ENCODE data around the gene SORCS3.

SORCS3 gene

DNA sequence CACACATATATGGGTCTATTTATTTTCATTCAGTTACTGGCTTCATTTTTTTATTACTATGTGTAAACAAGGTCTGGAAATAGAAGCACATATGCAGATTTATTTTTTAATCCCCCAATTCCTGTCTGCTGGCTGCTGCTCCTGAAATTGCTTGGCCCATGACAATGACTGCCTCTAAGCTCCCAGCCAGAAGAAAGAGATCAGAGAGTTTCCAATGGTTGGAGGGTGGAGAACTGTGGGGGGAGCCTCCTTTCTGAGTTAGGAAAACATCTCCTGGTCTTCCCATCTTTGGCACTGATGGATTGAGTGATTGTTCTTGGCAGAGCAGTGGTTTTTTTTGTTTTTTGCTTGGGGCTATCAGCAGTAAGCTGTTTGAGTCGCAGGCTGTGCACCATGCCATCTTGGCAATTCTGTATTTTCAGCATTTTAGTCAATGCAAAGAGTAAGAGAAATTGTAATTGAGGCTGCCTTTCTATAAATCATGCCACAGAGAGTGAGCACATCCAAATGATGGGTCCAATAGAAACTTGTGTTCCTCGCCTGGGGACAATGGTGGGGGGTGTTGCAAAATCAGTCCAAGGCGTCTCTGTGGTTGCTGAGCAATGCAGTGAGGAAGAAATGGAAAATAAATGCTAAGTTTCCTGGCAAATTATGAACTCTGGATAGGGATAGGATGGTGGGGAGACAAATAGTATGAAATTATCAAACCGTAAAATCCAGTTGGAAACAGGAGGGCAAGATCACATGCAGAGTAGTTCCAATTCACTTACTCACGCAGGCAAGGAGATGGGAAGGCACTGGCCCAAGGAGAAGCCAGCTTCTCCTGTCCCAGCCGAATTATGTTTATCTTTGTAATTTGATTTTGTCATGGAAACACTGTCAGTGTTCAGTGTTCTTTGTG lies 382.4 kb downstream of the SORCS3 start:
- DNase-seq (ENCODE audit: low read depth): no peak

DNA sequence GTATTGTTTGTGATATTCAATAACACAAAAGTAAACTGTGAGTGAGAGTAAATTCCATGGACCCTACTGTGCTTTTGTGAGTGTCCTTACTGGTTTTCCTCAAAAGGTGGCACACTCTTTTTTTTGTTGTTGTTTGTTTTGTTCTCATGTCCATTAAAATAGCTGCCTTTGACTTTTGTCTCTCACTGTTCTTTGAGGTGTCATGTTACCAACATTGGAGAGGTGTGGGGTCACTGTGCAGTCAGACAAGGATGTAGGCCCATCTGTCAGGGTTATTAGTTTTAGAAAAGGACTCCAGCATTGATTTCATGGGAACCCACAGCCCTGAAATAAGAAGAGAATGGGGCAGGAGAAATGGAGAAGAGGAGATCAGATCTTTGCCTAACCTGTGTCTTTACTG lies 383.1 kb downstream of the SORCS3 start:
- no peak for DNase-seq (ENCODE audit: low read depth)

DNA sequence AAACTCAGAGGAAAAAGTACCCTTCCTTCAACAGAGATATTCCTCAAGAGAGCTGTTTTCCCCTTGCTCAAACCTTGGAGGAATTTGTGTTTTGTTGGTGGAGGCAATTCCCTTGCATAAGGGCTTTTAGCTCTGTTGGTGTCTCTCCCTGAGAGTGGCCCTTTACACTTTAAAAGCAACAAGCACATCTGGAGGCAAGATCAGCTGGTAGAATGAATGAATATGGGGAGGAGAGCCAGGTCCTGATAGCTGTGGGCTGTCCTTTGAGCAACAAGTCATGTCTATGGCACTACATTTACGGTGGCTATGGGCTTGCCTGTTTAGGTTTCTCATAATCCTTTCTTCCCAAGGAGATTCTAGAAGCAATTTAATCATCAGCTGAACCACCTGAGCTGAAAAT lies 384.0 kb downstream of the SORCS3 start:
- no peak for DNase-seq (ENCODE audit: low read depth)

DNA sequence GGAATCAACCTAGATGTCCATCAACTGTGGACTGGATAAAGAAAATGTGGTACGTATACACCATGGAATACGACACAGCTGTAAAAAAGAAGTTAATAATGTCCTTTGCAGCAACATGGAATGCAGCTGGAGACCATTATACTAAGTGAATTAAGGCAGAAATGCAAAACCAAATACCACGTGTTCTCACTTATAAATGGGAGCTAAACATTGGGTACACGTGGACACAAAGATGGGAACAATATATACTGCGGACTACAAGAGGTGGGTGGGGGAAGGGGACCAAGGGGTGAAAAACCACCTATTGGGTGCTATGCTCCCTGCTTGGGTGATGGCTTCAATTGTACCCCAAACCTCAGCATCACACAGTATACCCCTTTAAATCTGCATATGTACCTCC lies 385.5 kb downstream of the SORCS3 start:
- no peak for DNase-seq (ENCODE audit: low read depth)

DNA sequence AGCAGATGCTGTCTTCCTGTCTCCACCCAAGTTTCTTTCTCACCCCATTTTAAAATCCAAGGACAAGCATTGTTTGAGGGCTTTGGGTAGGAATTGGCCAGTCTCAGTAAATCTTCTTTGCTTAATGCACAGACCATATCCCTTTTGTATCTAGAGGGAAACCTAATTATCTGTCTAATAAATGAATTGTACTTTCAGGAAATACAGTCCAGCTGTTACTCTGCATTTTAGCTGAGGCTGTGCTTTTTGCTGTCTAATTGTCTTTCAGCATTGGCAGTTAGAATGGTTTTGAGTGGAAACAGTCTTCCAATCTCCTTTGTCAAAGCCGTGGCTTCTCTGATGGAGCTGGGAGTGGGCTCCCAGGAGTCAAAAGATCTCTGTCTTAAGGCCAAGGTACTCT lies 388.2 kb downstream of the SORCS3 start:
- DNase-seq (ENCODE audit: low read depth): no peak

DNA sequence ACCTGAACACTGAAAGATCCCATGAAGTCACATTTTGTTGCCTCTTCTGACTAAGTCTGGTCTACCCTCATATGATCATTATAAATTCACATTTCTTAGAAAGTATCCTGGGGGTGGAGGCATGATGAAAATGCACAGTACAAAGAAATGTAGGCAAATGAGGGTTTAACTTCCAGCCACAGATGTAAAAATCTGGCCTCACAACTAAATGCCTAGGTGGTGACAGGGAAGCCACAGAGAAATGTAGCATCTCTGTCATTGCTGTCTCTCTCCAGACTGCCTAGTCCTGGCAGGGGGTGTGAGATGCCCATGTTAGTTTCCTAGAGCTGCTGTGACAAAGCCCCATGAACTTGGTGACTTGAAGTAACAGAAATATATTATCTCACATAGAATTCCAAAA lies 395.9 kb downstream of the SORCS3 start:
- no peak for DNase-seq (ENCODE audit: low read depth)

DNA sequence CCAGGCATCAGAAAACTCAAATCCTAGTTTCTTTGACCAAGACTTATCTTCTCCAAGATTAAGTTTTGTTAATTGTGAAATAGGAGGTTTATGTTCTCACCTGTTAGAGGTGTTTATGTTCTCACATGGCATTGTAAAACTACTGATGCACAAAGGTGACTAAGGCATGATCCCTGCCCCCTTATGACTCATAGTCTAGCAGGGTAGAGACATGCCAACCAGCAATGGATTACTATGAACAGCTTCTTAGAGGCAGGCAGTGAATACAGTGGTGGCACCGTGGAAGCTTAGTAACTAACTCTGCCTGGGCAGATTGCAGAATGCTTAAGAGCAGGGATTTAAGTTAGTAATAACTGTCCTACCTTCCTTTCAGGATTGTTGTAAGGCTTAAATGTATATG lies 400.9 kb downstream of the SORCS3 start:
- no peak for DNase-seq (ENCODE audit: low read depth)

DNA sequence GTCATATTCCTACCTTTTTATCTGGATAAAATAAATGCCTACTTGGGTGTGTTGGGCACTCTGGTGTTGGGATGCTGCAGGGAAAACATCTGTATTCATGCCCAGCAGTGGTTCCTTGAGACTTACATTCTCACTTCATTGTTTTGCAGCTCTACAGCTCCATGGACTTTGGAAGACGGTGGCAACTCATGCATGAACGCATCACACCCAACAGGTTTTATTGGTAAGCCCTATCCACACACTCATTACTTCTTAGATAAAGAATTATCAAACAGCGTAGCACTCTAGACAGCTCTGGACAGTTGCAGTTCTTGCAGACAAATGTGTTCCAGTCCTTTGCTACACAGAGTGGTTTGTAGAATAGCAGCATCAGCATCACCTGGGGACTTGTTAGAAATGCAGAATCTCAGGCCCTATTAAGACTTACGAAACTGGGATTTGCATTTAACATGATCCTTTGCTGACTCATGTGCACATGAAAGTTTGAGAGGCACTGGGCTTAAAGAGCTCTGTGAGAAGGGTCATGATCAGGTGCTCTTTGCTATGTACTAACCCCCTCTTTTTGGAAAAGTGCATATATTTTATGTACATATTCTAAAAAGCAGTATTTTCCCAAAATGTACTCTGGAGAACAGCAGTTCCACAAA lies 401.9 kb downstream of the SORCS3 start:
- DNase-seq (ENCODE audit: low read depth): no peak

DNA sequence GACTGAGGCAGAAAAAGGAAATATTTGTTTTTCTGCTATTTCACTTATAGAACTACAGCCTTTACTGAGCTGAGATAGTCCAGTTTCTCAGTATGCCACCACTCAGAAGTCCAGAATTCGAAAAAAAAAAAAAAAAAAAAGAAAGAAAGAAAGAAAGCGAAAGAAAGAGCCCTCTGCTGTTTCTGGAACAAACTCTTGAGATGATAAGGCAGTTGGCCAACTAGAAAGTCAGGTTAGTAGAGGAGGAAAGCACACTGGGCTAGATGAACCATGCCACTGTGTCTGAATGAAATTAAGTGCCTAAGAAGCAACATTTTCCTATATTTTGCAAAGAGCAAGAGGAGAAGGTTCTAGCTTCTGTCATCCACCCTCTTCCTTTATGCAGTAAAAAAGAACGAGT lies 403.8 kb downstream of the SORCS3 start:
- no peak for DNase-seq (ENCODE audit: low read depth)

DNA sequence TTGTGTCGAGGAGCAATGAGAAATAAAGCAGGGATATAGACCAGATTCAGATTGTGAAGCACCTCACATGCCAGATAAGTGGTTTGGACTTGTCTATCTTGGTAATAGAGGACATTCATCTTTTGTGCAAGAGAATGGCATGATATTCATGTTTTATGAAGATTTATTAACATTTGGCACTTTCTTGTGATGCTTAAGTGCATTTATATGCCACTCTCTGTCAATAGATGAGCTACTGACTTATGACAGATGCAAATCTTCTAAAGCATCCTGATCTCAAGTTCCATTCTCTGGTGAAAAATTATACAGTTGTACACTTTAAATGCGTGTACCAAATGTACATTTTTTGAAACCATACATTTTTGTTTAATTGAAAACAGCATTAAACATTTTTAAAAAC lies 415.3 kb downstream of the SORCS3 start:
- DNase-seq (ENCODE audit: low read depth): no peak

DNA sequence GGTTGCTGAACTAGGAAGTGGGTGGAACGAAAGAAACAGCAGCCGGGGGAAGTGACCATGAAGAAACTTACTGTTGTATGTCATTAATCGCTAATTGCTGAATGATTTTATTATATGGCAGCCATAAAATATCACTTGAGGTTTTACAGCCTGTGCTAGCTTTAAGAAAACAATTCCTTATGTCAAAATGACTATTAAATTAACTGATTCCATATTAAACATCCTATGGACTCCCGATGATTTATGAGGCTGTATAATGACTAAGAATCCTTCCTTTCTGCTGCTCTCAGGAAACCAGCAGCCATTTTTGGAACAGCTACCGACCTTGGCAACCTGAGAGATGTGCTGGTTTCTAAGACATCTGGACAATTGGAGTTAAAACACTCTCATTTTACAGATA lies 421.9 kb downstream of the SORCS3 start:
- DNase-seq (ENCODE audit: low read depth): no peak

DNA sequence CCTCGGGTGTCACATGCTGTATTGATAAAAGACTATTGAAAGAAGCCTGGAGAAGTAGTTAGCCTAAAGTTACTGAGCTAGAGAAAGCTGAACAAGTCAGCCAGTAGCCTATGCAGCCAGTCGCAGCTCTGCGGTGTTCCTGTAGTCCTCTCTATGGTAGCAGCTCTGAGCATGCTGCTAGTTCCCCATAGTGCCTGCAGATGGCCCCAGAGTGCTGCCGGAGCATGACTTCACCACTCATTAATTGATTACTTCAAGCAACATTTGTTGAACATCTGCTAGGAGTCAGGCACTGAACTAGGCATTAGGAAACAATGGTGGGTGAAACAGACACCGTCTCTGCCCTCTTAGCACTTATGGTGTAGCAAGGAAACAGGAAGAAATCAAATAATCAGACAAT lies 422.7 kb downstream of the SORCS3 start:
- DNase-seq (ENCODE audit: low read depth): no peak

DNA sequence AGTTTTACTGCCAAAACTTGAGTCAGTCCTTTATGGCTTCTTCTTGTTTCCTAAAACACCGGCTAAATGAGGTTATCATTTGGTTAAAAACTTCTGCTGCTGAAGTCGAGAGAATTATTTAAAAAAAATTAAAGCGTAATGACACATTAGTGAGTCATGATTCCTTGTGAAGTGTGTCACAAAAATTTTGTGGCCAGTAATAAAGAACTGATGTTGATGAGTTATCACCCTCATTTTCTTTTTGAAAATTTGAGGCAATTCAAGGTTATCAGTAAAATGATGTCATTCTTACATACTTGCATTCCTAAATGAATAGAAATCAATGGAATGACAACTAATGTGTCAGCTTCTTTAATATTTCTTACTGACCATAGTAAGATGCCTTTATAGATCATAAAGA lies 427.4 kb downstream of the SORCS3 start:
- no peak for DNase-seq (ENCODE audit: low read depth)

DNA sequence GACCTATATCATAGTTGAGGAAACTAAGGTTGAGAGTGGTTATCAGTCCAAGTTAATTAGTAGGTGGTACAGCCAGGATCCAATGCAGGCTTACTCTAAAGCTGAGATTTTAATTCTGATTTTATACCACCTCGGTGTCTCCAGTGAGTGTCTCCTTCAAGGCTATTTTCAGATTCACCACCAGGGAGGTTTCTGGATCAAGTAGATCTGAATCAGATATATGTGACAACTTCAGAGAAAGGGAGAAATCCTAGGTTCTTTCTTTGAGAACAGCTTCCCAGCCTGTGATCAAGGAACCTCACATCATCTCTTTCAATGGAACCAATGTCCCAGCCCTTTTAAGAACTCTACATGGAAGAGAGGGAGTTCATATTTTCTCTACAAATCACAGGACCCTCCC lies 429.2 kb downstream of the SORCS3 start:
- DNase-seq (ENCODE audit: low read depth): no peak

DNA sequence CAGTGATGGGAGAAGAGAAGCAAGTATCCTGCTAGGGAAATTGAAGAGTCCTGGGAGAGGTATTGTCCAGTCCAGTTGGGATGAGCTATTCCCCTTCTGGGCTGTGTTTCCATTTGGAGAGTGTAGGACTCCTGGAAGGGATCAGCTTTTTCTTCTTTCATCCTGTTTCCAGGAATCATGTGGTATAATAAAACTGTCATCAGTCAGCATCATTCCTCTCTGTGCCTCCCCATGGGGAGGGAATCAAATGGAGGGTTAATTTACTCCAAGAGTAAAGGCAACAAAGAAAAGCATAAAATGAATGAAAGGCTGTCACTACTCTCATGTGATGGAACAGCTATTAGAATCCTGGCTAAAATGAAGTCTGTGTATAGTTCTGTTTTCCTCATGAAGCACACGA lies 429.9 kb downstream of the SORCS3 start:
- no peak for DNase-seq (ENCODE audit: low read depth)

DNA sequence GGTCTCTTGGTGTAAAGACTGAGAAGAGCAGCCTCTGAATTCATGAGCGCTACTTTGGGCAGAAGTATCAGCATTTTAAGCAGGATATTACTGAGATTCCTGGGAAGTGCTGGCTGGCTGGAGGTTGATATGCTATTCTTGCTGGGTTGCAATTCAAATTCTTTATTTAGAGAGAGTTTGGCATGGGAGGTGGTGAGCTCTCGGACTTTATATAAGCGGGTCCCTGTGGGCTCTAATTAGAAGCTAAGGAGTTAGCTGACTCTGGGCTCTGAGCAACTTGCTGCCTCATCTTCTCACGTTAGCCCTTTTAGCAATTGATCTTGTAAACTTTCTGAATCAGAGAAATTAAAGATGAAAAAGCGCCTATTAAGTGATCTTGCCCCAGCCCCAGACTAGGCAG lies 430.9 kb downstream of the SORCS3 start:
- DNase-seq (ENCODE audit: low read depth): no peak

DNA sequence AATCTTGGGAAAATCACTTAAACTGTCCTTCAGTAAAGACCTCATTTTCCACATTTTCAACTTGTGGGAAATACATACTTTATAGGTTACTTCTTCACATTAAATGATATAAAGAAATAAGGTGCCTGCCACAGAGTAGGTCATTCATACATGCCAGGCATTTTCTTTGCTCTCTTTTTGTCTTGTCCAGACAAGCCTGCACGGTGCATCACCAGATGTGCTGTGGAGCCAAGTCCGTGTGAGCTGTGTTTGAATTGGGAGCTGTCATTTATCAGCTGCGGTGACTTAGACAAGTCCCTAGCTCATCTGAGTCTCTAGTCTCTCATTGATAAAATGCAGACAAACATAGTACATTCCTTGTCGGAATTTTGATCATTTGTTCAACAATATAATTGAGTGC lies 432.9 kb downstream of the SORCS3 start:
- no peak for DNase-seq (ENCODE audit: low read depth)

DNA sequence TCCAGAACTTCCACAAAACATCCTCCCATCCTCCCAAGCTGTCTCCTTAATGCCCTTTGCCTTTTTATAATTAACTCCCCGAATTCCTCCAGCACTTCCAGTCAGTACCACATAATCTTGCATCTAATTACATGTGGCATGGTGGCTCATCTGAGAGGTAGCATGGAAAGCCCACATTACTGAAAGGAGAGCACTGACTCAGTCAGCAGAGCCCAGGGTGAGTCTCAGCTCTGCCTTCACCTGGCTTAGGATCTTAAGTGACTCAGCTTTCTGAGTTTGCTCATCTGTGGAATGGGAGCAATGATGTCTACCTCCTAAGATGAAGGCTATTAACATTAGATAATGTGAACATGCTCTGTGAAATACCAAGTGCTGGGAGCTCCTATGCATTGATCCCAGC lies 433.9 kb downstream of the SORCS3 start:
- no peak for DNase-seq (ENCODE audit: low read depth)

DNA sequence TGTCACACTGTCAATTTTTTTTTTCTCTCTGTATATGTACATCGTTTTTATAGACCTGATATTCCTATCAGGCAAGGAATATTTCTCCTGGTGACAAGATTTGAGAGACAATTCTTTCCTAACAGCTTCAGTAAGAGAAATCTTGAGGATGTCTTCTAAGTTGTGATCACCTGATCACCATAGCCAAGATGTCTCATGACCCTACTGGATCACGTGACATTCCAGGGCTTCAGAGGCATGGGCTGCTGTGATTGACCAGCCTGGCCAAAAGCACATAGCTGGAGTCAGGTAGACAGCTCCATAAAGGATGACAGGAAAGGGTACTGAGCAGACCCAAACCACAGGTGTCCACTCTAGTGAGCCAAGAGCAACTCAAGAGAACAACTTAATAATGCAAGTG lies 444.9 kb downstream of the SORCS3 start:
- no peak for DNase-seq (ENCODE audit: low read depth)

DNA sequence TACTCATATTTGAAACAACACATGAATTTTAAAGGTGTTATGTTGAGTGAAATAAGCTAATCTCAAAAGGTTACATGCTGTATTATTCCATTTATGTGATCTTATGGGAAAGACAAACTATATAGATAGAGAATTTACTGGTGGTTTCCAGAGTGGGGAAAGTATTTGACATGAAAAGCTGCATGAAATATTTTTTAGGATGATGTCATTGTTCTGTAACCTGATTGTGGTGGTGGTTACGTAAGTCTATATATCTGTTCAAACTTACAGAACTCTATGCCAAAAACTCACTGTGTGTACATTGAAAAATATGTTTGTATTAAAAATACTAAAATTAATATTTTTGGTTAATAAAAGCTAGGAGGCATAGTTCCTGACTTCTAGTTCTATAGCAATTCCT lies 453.0 kb downstream of the SORCS3 start:
- DNase-seq (ENCODE audit: low read depth): no peak

DNA sequence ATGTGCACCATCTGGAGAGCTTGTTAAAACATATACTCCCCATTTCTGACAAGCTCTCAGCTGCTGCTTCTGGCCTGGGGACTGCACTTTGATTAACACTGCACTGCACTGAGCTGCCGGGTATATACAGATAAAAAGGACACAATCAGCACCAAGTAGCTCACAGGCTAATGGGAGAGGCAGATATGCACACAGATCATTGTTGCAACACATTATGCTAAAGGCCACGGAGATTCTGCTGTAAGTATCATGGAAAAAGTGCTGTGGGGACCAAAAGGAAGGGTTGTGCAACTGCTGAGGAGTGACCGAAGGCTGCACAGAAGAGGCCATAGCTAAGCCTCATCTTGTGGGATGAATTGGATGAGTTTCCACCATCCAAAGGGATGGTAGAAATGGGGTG lies 455.2 kb downstream of the SORCS3 start:
- DNase-seq (ENCODE audit: low read depth): no peak

DNA sequence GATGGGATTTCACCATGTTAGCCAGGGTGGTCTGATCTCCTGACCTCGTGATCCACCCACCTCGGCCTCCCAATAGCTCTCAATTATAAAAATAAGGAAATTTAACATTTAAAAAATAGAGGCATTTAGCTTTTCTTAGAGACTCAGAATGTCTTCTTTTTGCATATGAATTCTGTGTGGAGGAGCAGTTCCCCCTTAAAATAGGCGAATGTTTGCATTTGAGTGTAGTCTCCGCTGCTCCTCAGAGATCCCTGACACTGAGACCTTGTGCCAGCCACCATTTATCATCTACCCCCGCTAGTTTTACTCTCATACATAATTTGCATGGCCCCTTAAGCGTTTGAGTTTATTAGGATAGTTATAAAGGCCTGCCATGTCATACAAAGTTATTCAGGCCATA lies 461.9 kb downstream of the SORCS3 start:
- no peak for DNase-seq (ENCODE audit: low read depth)

DNA sequence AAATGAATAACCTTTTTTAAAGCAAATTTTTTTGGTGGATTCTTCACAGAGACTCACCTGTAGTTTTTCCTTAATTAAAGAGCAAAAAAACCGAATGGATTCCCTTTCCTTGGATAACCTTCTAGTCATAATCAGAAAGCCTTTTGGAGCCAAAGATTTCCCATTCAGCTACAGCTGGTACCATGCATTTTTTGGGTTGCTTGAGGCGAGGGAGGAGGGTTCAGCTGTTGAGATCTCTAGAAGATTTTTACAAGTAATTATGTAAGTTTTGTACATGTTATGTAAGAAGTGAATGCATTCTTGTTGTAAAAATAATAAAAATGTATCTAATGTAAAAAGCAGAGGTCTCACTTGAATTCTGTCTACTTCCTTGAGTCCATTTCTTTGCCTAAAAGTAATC lies 463.2 kb downstream of the SORCS3 start:
- no peak for DNase-seq (ENCODE audit: low read depth)

DNA sequence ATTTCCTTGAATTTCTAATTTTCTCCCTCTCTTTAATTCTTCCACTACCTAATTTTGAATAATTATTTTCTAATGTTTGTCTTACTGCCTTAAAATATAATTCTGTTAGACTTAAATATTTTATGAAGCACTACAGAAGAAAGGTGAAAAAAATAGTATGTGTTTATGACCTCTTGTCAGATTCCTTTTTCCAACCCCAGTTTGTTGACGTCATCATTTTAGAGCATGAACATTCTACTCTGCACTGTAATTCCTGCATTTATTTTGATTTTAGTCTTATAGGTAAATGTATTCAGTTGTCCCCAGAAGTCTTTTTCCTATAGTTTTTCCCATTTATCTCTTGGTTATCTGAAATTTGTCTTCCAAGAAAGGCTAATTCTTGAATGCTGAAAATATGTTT lies 468.1 kb downstream of the SORCS3 start:
- DNase-seq (ENCODE audit: low read depth): no peak

All from stimulated activated CD8-positive, alpha-beta memory T cell treated with anti-CD3 and anti-CD28 coated beads, Interleukin-12 subunit alpha, Interleukin-12 subunit beta, amount 100 ng/mL, for 4 hours (primary cell).